ENCODE results near the gene RPA1.

The RPA1 gene

GRCh38 chr17:1813088-1813487 is 16.7 kb upstream of the RPA1 start:
- TF ChIP-seq CTCF (conservative IDR thresholded peaks at IDR 0.05; ENCODE audit: low read length) = no peak
- DNase-seq (ENCODE audit: low read depth) = peak; percentile 43
- no peak overlapping the region for H3K4me3 ChIP-seq (ENCODE audit: low read length)

- no peak for DNase-seq (ENCODE audit: low read depth)
- no peak overlapping the region for H3K4me3 ChIP-seq (ENCODE audit: low read length)
- no peak for TF ChIP-seq CTCF (conservative IDR thresholded peaks at IDR 0.05; ENCODE audit: low read length)
Measured at GRCh38 chr17:1820528-1821252, 9.1 kb upstream of the RPA1 start.

- no peak for DNase-seq (ENCODE audit: low read depth)
- peak overlapping the region; percentile 91 for H3K4me3 ChIP-seq (ENCODE audit: low read length)
- TF ChIP-seq CTCF (conservative IDR thresholded peaks at IDR 0.05; ENCODE audit: low read length) = no peak
Measured at GRCh38 chr17:1829216-1829591, 601 bp upstream of the RPA1 start.

GRCh38 chr17:1830288-1830687 is 483 bp downstream of the RPA1 start:
- TF ChIP-seq CTCF (conservative IDR thresholded peaks at IDR 0.05; ENCODE audit: low read length) = no peak
- DNase-seq (ENCODE audit: low read depth) = no peak
- H3K4me3 ChIP-seq (ENCODE audit: low read length) = peak overlapping the region; percentile 67

- no peak overlapping the region for H3K4me3 ChIP-seq (ENCODE audit: low read length)
- TF ChIP-seq CTCF (conservative IDR thresholded peaks at IDR 0.05; ENCODE audit: low read length) = no peak
- no peak for DNase-seq (ENCODE audit: low read depth)
Measured at GRCh38 chr17:1834380-1835149, 4.8 kb downstream of the RPA1 start.

GRCh38 chr17:1839516-1839915 is 9.7 kb downstream of the RPA1 start:
- DNase-seq (ENCODE audit: low read depth) = no peak
- H3K4me3 ChIP-seq (ENCODE audit: low read length) = no peak overlapping the region
- no peak for TF ChIP-seq CTCF (conservative IDR thresholded peaks at IDR 0.05; ENCODE audit: low read length)

- no peak for TF ChIP-seq CTCF (conservative IDR thresholded peaks at IDR 0.05; ENCODE audit: low read length)
- H3K4me3 ChIP-seq (ENCODE audit: low read length) = no peak overlapping the region
- no peak for DNase-seq (ENCODE audit: low read depth)
Measured at GRCh38 chr17:1843947-1844346, 14.1 kb downstream of the RPA1 start.
